HepG2 (cell line): ENCODE measurements around the gene TMEM269. TPM values are rescaled to one million over a fixed set of nuclear protein-coding genes. Genes with fewer than 3 reads are reported as not detected.

Experiments used
- AKAP8 ChIP-seq: sonication (generic); formaldehyde crosslinking; IDR thresholded peaks from 2 replicates; pipeline ENCODE4 v1.5.1; 2020; ENCODE audit warnings: mild to moderate bottlenecking, missing genetic modification reagents
- AKNA ChIP-seq: sonication (generic); formaldehyde crosslinking; IDR thresholded peaks from 2 replicates; pipeline ENCODE4 v1.4.0; 2020; ENCODE audit warnings: missing genetic modification reagents, borderline replicate concordance
- IRX3 ChIP-seq: sonication (generic); formaldehyde crosslinking; IDR thresholded peaks from 2 replicates; pipeline ENCODE4 v1.8.1; 2023; ENCODE audit warnings: mild to moderate bottlenecking, low read depth, missing genetic modification reagents, borderline replicate concordance
- KAT8 ChIP-seq: IDR thresholded peaks from 2 replicates; pipeline ENCODE4 v1.6.1; 2016; ENCODE audit warnings: missing genetic modification reagents, missing compliant biosample characterization
- NRL ChIP-seq: sonication (generic); formaldehyde crosslinking; IDR thresholded peaks from 2 replicates; pipeline ENCODE4 v1.5.0; 2020; ENCODE audit warnings: missing genetic modification reagents, mild to moderate bottlenecking, moderate library complexity, borderline replicate concordance
- PAX8 ChIP-seq: sonication (generic); formaldehyde crosslinking; IDR thresholded peaks from 2 replicates; pipeline ENCODE4 v1.8.0; 2022; ENCODE audit warnings: mild to moderate bottlenecking, missing genetic modification reagents, borderline replicate concordance
- RBFOX2 ChIP-seq: fragments of 200-400 bp; formaldehyde crosslinking; IDR thresholded peaks from 2 replicates; pipeline ENCODE4 v1.6.1; 2017; ENCODE audit warnings: low read depth, mild to moderate bottlenecking, low read length
- SNAPC2 ChIP-seq: sonication (generic); formaldehyde crosslinking; IDR thresholded peaks from 2 replicates; pipeline ENCODE4 v1.8.1; 2022; ENCODE audit warnings: mild to moderate bottlenecking, missing genetic modification reagents
- TOPORS ChIP-seq: sonication (generic); formaldehyde crosslinking; IDR thresholded peaks from 2 replicates; pipeline ENCODE4 v1.8.0; 2023; ENCODE audit warnings: mild to moderate bottlenecking, missing genetic modification reagents
- ZMAT3 ChIP-seq: sonication (generic); formaldehyde crosslinking; conservative IDR thresholded peaks from 2 replicates; pipeline ENCODE4 v1.7.0; 2021; ENCODE audit warnings: missing genetic modification reagents
- ZNF18 ChIP-seq: sonication (generic); formaldehyde crosslinking; IDR thresholded peaks from 2 replicates; pipeline ENCODE4 v1.8.0; 2022; ENCODE audit warnings: mild to moderate bottlenecking, missing genetic modification reagents; ENCODE audit not compliant: insufficient replicate concordance
- ZNF567 ChIP-seq: sonication (generic); formaldehyde crosslinking; IDR thresholded peaks from 2 replicates; pipeline ENCODE4 v1.8.1; 2023; ENCODE audit warnings: mild to moderate bottlenecking, missing genetic modification reagents, borderline replicate concordance
- ZNF740 ChIP-seq: sonication (generic); formaldehyde crosslinking; IDR thresholded peaks from 2 replicates; pipeline ENCODE4 v1.4.0; 2020; ENCODE audit warnings: missing genetic modification reagents
- polyA plus RNA-seq, 8 experiments: library from polyadenylated mRNA; depleted of rRNA in 3 of 8; stranded (reverse) in 7 of 8; unstranded in 1 of 8; fragments of >200 nt; fragmentation: Illumina TruSeq in 4 of 8; extraction: Trizol in 4 of 8; gene quantifications; 2 replicates each; pipeline versions ENCODE4 v1.2.1 to v1.2.3, GENCODE V29; 2011 to 2016; ENCODE audit warnings: low read depth in 4 of 8, missing spikeins in 1 of 8, mixed read lengths in 1 of 8; ENCODE audit not compliant: insufficient read depth in 1 of 8
- total RNA-seq, 5 experiments: library from RNA; depleted of rRNA; stranded (reverse); fragments of >200 nt; fragmentation: Illumina TruSeq; extraction: Trizol; gene quantifications; 2 replicates each; pipeline ENCODE4 v1.2.3, GENCODE V29; 2016; ENCODE audit warnings: low read depth in 1 of 5
- TF ChIP-seq, protein P1 (sequence below): sonication (generic); formaldehyde crosslinking; IDR thresholded peaks from 2 replicates; pipeline ENCODE4 v1.8.0; 2022; ENCODE audit warnings: low read depth, missing genetic modification reagents
- TF ChIP-seq, protein P2 (sequence below): sonication (generic); formaldehyde crosslinking; IDR thresholded peaks from 2 replicates; pipeline ENCODE4 v1.4.0; 2020; ENCODE audit warnings: missing genetic modification reagents, borderline replicate concordance

TMEM269 gene
- total and polyA plus RNA-seq, 2 of the 13 experiments (the other 11 are each of a cell fraction or from before 2014, with no cell fraction given) = 0.15 to 0.21 TPM

DNA sequence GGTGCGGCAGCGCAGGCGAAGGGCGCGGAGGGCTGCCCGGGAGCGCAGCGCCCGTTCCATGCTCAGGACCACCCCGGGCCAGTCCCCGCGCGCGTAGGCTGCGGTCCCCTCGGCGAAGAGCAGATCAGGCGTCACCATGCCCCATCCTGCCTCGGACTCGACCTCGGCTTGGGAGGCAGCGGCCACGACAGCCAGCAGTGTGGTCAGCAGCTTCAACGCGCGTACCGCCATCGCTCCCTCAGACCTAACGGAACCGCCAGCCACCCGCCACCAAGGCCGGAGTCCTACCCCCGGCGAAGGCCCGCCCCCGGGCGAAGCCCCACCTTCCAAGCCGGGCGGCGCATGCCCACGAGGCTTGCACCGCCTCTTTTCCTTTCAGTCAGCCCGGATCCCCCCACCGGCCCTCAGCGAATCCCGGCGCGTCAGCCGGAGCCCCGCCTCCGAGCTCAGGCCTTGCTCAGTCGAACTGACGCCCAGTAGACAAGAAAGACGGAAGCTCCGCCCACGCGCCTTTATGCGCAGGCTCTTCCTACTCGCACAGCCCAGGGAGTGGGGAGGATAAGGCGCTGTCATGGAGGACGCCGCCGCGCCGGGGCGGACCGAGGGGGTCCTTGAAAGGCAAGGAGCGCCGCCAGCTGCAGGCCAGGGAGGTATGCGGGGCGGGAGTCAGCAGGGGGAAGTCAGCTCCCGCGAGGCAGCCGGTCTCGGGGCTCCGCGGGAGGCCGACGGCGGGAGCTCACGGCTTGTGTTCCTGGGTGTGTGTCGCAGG is 17.9 kb upstream of the TMEM269 start, which contains the start of the genes C1orf50 and P3H1 (continued):
- TF ChIP-seq ZNF567 (CRISPR knock-in tag) (no peak), ZMAT3 (CRISPR knock-in tag) (no peak), ZNF18 (CRISPR knock-in tag) (no peak), KAT8 (peak; percentile 79), SNAPC2 (peak; percentile 31; the same call in 1 of the 2 replicates), ZNF740 (CRISPR knock-in tag) (0 out of 2 replicates have a peak, but pooled peaks have one; percentile 39), NRL (CRISPR knock-in tag) (peak; percentile 83; the same call in 1 of the 2 replicates), RBFOX2 (peak; percentile 92), IRX3 (CRISPR knock-in tag) (peak; percentile 84; the same call in 1 of the 2 replicates), AKAP8 (CRISPR knock-in tag) (no peak), PAX8 (peak; percentile 87; the same call in 1 of the 2 replicates), AKNA (CRISPR knock-in tag) (no peak), TOPORS (CRISPR knock-in tag) (peak; percentile 90)
- TF ChIP-seq, protein P1, sequence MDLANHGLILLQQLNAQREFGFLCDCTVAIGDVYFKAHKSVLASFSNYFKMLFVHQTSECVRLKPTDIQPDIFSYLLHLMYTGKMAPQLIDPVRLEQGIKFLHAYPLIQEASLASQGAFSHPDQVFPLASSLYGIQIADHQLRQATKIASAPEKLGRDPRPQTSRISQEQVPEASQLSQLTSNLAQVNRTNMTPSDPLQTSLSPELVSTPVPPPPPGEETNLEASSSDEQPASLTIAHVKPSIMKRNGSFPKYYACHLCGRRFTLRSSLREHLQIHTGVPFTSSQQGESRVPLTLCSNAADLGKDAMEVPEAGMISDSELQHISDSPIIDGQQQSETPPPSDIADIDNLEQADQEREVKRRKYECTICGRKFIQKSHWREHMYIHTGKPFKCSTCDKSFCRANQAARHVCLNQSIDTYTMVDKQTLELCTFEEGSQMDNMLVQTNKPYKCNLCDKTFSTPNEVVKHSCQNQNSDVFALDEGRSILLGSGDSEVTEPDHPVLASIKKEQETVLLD (CRISPR knock-in tag) = no peak
- TF ChIP-seq, protein P2, sequence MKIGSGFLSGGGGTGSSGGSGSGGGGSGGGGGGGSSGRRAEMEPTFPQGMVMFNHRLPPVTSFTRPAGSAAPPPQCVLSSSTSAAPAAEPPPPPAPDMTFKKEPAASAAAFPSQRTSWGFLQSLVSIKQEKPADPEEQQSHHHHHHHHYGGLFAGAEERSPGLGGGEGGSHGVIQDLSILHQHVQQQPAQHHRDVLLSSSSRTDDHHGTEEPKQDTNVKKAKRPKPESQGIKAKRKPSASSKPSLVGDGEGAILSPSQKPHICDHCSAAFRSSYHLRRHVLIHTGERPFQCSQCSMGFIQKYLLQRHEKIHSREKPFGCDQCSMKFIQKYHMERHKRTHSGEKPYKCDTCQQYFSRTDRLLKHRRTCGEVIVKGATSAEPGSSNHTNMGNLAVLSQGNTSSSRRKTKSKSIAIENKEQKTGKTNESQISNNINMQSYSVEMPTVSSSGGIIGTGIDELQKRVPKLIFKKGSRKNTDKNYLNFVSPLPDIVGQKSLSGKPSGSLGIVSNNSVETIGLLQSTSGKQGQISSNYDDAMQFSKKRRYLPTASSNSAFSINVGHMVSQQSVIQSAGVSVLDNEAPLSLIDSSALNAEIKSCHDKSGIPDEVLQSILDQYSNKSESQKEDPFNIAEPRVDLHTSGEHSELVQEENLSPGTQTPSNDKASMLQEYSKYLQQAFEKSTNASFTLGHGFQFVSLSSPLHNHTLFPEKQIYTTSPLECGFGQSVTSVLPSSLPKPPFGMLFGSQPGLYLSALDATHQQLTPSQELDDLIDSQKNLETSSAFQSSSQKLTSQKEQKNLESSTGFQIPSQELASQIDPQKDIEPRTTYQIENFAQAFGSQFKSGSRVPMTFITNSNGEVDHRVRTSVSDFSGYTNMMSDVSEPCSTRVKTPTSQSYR = no peak
